AG09319 (cell line): ENCODE measurements around the gene STAG2.
A peak's percentile ranks its signal among the peaks of the same experiment; 100 is the strongest.

Experiments used
- DNase-seq: peaks from one replicate; pipeline ENCODE4 v3.0.0-alpha.2; 2010; ENCODE audit warnings: low read depth; ENCODE audit errors: extremely low read depth
- TF ChIP-seq, protein P1 (sequence below): IDR thresholded peaks from 2 replicates; pipeline ENCODE4 v1.5.1; 2011; ENCODE audit warnings: low read depth, mild to moderate bottlenecking, inconsistent platforms, low read length, moderate library complexity

STAG2 gene

DNA sequence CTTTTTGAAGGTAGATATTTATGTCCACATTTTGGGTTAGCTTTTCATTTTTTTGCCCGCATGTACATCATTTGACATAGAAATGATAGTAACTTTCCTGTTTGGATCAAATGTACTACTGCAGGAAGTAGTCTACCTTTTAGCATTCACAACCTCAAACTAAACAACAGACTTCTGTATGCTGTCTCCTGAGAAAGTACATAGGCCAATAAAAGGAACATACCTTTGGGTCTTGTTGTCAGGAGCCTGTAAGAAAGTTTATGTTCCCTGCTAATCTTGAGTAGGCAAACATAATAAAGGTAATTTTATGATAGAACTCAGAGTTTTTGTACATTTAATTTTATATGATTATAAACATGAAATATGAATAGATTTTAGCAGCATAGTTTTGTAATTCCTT is 54.2 kb downstream of the STAG2 start:
- TF ChIP-seq, protein P1, sequence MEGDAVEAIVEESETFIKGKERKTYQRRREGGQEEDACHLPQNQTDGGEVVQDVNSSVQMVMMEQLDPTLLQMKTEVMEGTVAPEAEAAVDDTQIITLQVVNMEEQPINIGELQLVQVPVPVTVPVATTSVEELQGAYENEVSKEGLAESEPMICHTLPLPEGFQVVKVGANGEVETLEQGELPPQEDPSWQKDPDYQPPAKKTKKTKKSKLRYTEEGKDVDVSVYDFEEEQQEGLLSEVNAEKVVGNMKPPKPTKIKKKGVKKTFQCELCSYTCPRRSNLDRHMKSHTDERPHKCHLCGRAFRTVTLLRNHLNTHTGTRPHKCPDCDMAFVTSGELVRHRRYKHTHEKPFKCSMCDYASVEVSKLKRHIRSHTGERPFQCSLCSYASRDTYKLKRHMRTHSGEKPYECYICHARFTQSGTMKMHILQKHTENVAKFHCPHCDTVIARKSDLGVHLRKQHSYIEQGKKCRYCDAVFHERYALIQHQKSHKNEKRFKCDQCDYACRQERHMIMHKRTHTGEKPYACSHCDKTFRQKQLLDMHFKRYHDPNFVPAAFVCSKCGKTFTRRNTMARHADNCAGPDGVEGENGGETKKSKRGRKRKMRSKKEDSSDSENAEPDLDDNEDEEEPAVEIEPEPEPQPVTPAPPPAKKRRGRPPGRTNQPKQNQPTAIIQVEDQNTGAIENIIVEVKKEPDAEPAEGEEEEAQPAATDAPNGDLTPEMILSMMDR, result no peak
- DNase-seq, result no peak

DNA sequence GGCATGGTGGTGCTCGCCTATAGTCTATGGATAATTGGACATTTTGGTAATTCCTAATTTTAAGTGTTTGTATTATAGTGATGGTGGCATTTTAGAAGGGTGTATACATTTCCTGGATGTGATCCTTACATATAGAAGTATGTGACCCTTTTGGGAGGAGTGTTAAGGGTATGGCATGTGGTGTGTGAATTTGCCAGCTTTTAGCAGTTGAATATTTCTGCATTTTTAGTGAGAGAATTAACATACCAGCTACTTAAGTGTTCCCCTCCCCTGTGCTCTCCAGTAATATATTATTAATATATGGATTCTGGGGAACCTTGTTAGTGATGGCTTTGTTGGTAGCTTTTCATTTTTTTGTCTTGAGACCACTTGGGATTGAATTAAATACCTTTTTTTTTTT is 55.3 kb downstream of the STAG2 start:
- TF ChIP-seq, protein P1, result no peak

DNA sequence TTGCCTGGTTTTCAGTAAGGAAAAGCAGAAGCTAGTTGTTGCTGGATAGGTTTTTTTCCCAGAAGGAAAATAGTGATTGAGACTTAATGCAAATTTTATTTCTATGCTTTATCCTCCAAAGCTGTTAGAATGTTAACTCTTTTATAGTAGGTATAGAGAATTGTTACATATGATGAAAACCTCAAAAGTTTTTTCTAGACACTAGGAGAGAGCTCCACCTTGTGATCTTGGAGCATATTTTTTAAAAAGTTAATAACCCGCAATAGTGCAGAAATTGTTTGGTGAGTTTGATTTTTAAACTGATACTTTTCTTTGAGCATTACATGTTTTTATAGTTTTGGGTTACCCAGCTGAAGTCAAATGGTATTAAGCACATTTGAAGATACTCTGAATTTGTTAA is 56.5 kb downstream of the STAG2 start:
- DNase-seq, result no peak
- TF ChIP-seq, protein P1, result peak; percentile 12

More for the DNA sequence above, 55.3 kb downstream of the STAG2 start:
- no peak for DNase-seq

DNA sequence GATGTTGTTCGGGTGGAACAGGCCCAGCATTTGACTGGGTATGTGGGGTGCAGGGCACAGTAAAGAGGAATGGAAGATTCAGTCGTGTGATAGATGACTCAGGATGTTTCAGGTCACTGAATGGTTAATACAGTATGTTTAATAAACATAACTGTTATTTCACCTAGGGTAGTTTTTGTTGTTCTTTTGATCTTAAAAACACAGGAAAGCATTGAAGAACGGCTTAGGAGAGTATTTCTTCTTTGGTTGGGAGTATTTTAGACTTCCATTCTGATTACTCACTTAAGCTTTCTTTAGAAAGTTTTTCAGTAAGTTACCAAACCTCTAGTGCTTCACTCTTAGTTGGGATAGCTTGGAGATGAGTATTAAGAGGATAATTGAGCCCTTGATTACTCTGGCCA is 62.3 kb downstream of the STAG2 start:
- DNase-seq, result no peak

DNA sequence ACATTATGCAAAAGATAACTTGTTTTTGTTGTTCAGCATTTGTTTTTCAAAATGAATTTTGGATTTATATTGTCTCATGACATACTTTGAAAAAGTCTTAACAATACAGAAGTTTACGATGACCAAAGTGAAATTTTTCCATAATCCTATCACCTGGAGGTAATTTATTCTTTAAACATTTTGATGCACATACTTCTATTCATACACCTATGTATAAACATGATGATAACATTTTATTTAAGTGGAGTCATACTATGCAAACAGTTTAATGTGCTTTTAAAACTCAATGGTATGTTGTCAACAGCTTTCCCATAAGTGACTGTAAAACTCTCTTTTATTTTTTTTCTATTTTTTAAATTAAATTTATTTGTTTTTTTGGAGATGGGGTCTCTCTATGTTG is 65.0 kb downstream of the STAG2 start:
- TF ChIP-seq, protein P1, result no peak
- DNase-seq, result no peak

More for the DNA sequence above, 62.3 kb downstream of the STAG2 start:
- TF ChIP-seq, protein P1, result no peak

DNA sequence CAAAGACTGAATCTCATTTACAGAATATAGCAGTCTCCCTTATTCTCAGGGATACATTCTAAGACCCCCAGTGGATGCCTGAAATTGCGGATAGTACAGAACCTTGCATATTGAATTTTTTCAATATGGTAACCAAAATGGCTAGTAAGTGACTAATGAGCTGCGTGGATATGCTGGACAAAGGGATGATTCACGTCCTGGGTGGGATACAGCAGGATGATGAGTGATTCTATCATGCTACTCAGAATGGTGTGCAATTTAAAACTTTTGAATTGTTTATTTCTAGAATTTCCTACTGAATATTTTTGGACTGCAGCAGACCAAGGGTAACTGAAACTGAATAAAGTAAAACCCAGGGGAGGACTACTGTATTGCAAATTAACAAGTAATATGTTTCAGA is 66.7 kb downstream of the STAG2 start:
- TF ChIP-seq, protein P1, result no peak
- peak; percentile 7 for DNase-seq

DNA sequence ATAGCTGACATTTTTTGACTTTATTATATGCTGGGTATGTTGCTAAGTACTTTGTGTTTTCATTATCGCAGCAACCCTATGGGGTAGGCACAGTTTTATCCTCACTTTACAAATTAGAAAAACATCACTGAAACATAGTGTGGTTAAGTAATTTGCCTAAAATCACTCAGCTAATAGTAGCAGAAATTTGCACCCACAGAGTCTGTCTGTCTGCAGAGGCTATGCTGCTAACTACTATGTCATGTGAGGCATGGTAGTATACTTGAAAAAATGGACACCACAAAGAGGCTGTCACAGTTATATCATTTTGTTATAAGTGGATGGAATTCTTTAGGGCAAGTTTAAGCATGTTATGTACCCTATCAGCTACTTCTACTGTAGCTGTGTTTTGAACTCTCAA is 69.0 kb downstream of the STAG2 start:
- no peak for DNase-seq
- TF ChIP-seq, protein P1, result no peak
